Activated B cell treated with CpG ODN at 0.5 μM for 24 hours (primary cell): ENCODE measurements around the gene COL2A1. TPM values are rescaled to one million over a fixed set of nuclear protein-coding genes. Genes with fewer than 3 reads are reported as not detected.

ENCODE experiments used
- ATAC-seq: fragments of 200-7000 bp; cut with Tn5 transposase; one replicate; pipeline ENCODE4 v1.10.0; 2021; ENCODE audit warnings: low read depth, mild to moderate bottlenecking, moderate library complexity
- CTCF ChIA-PET: fragments of 350-600 bp; sonication (Branson Sonifier 250); formaldehyde crosslinking; loops from one replicate; lab custom pipeline; 2021; ENCODE audit warnings: antibody characterized with exemption; lab: Charles Lee
- POLR2A ChIA-PET: fragments of 350-600 bp; sonication (Branson Sonifier 250); formaldehyde crosslinking; loops from one replicate; lab custom pipeline; 2021; ENCODE audit warnings: antibody characterized with exemption; lab: Charles Lee
- DNase-seq: peaks from one replicate; pipeline ENCODE4 v3.0.0; 2022
- H3K27ac Mint-ChIP-seq: one replicate; pipeline ENCODE4 v1.8.0; 2020; ENCODE audit warnings: mixed read lengths
- H3K27me3 Mint-ChIP-seq: one replicate; pipeline ENCODE4 v1.8.0; 2021; ENCODE audit warnings: mixed read lengths
- H3K36me3 Mint-ChIP-seq: one replicate; pipeline ENCODE4 v1.8.0; 2021; ENCODE audit warnings: low read depth, mixed read lengths
- H3K4me1 Mint-ChIP-seq: one replicate; pipeline ENCODE4 v1.8.0; 2021; ENCODE audit warnings: mixed read lengths
- H3K4me3 Mint-ChIP-seq: one replicate; pipeline ENCODE4 v1.8.0; 2020; ENCODE audit warnings: mild to moderate bottlenecking, mixed read lengths
- H3K9me3 Mint-ChIP-seq: one replicate; pipeline ENCODE4 v1.8.0; 2020; ENCODE audit warnings: mixed read lengths
- intact Hi-C: fragments of 100-400 bp; cut with micrococcal nuclease; formaldehyde crosslinking; loops from one replicate; pipeline ENCODE4 v1.15.1; 2024
- total RNA-seq: library from RNA; stranded (reverse); gene quantifications from 2 replicates; pipeline ENCODE4 v1.2.3, GENCODE V29; 2022
- TF ChIP-seq, protein P1 (sequence below): fragments of 200-600 bp; IDR thresholded peaks from one replicate; pipeline ENCODE4 v1.8.0; 2022; ENCODE audit warnings: antibody characterized with exemption, mild to moderate bottlenecking

COL2A1 gene
- total RNA-seq, 1 donor from 2014 or later = not detected

DNA sequence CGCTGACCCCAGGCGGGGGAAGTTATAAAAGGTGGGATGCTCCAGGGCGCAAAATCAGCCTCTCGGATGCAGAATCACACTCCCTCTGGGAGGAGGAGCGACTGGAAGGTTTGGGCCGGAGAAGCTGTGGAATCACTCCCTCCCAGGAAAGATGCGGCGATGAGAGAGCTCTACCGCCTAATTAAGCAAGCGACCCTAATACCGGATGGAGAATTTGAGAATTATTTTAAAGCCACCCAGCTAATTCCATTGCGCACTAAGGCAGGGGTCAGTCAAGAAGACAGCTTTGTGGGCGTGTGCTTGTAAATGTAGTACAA is 1.9 kb downstream of the COL2A1 start:
- DNase-seq = no peak
- ChIA-PET POLR2A (interaction anchor here (0.8 to 0.9 kb wide), 2 partner anchors 12 to 39 kb away, joined by 3 to 4 read pairs; partner anchors contain the start of gene TMEM106C), CTCF (no interaction called here)
- intact Hi-C loops = loop anchor here (5.0 kb wide), 1 partner anchor 40 kb away; the partner anchor contains the start of gene TMEM106C
- peak overlapping the region; percentile 71 for H3K4me3 Mint-ChIP-seq
- ATAC-seq = no peak
- no peaks in the 10 kb centered on the region for H3K36me3 Mint-ChIP-seq
- peaks cover 81% of the 10 kb centered on the region for H3K27me3 Mint-ChIP-seq
- H3K9me3 Mint-ChIP-seq = no peaks in the 10 kb centered on the region
- peaks cover 36% of the 10 kb centered on the region for H3K4me1 Mint-ChIP-seq
- TF ChIP-seq, protein P1, sequence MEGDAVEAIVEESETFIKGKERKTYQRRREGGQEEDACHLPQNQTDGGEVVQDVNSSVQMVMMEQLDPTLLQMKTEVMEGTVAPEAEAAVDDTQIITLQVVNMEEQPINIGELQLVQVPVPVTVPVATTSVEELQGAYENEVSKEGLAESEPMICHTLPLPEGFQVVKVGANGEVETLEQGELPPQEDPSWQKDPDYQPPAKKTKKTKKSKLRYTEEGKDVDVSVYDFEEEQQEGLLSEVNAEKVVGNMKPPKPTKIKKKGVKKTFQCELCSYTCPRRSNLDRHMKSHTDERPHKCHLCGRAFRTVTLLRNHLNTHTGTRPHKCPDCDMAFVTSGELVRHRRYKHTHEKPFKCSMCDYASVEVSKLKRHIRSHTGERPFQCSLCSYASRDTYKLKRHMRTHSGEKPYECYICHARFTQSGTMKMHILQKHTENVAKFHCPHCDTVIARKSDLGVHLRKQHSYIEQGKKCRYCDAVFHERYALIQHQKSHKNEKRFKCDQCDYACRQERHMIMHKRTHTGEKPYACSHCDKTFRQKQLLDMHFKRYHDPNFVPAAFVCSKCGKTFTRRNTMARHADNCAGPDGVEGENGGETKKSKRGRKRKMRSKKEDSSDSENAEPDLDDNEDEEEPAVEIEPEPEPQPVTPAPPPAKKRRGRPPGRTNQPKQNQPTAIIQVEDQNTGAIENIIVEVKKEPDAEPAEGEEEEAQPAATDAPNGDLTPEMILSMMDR = no peak
- no peak overlapping the region for H3K27ac Mint-ChIP-seq

DNA sequence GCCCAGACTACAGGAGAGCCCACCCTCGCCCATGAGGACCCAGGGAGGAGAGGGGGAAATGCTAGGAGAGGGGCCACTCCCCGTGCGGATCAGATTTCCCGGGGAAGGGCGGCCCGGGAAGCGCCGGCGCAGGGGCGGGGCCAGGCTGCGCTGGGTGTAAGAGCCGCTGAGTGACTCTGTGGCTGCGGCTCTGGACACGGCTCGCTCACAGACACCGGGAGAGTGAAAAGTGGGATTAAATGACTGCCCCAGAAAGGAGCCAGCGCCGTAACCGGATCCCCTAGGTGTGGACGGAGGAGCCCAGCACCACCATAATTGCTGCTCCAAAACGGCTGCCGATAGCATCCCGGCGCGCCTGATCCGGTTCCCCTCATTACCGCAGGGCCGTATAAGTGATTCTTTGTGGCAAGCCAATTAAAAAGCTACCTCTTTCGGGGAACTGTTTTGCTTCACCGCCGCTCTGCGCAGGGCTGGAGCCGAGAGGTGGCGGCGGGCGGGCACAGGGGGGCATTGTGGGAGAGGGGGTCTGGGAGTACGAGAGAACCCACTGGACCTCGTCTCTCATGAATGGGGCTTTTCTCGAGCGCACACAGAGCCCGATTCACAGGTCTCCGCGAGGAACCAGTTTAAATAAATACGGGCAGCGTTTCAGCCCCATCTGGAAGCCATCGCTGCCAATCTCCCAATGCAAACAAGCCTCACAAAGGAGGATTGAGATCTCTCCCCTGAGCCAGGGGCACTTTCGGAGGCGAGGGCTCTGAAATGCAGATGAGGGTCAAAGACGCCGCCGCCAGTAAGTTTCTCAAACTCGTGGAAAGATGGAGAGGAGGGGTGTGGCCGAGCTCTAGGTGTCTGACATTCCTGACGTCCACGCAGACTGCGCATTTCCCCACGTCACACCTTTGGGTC is 2.5 kb downstream of the COL2A1 start:
- ChIA-PET CTCF (no interaction called here), POLR2A (interaction anchor here (0.9 kb wide), 1 partner anchor 12 kb away, joined by 4 read pairs; no protein-coding TSS in a partner anchor)
- Mint-ChIP-seq H3K36me3 (no peaks in the 10 kb centered on the region), H3K9me3 (no peaks in the 10 kb centered on the region), H3K4me1 (peaks cover 36% of the 10 kb centered on the region), H3K27ac (no peak overlapping the region), H3K27me3 (peaks cover 80% of the 10 kb centered on the region), H3K4me3 (peak overlapping the region; percentile 71)
- TF ChIP-seq, protein P1 = no peak
- peak; percentile 21 for ATAC-seq
- intact Hi-C loops = loop anchor here (1.0 to 5.0 kb wide), 2 partner anchors 11 to 39 kb away; partner anchors contain the start of gene TMEM106C
- no peak for DNase-seq

DNA sequence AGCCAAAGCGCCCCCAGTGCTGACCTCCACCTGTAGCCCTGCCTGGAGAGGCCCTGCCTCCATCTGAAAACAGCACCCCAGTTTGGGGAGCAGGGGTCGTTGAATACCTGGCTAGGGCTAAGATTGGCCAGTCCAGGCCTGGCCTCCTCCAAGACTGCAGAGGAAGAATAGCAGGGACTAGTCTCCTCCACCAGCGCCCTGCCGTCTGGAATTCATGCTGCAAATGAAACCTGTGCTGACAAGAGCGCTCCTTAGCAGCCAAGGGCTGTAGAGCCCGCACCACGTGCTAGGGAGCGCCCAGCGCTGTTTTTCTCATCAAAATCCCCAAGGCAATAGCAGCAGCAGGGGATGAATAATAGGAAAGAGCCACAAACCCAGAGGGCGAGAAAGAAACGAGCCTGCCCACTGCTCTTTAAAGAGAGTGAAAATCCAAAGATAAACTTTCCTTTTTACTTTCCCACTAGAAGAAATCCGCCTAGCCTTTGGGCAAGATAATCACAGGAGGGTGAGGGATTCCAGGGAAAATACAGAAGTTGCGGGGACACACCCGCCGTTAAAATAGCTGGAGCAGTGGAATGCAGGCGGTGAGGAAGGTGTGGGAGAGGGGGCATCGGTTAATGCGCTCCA is 3.3 kb downstream of the COL2A1 start:
- Mint-ChIP-seq H3K36me3 (no peaks in the 10 kb centered on the region), H3K27me3 (peaks cover 75% of the 10 kb centered on the region), H3K4me1 (peaks cover 36% of the 10 kb centered on the region), H3K9me3 (no peaks in the 10 kb centered on the region), H3K4me3 (peak overlapping the region; percentile 71), H3K27ac (no peak overlapping the region)
- DNase-seq (peak; percentile 10), ATAC-seq (no peak)
- intact Hi-C loops = loop anchor here (1.0 to 5.0 kb wide), 2 partner anchors 11 to 39 kb away; partner anchors contain the start of gene TMEM106C
- ChIA-PET POLR2A (no interaction called here), CTCF (no interaction called here)
- TF ChIP-seq, protein P1 = no peak

DNA sequence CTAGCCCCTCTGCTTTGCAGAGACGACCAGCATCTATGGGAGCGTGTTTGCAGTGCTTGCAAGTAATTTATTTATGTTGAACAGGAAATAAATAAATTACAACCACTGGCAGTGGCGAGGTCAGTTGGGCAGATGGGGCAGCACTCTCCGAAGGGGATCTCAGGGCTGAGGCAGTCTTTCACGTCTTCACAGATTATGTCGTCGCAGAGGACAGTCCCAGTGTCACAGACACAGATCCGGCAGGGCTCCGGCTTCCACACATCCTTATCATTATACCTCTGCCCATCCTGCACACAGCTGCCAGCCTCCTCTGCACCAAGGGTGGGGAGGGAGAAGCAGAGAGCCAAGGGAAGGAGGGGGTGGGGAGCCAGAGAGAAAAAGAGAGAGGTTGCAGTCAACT is 4.5 kb downstream of the COL2A1 start:
- H3K27me3 Mint-ChIP-seq = peaks cover 72% of the 10 kb centered on the region
- intact Hi-C loops = loop anchor here (5.0 kb wide), 1 partner anchor 38 kb away; the partner anchor contains the start of gene TMEM106C
- H3K36me3 Mint-ChIP-seq = no peaks in the 10 kb centered on the region
- TF ChIP-seq, protein P1 = no peak
- no peak overlapping the region for H3K27ac Mint-ChIP-seq
- no peak overlapping the region for H3K4me3 Mint-ChIP-seq
- no peak for ATAC-seq
- POLR2A ChIA-PET = no interaction called here
- DNase-seq = no peak
- peaks cover 34% of the 10 kb centered on the region for H3K4me1 Mint-ChIP-seq
- CTCF ChIA-PET = no interaction called here
- no peaks in the 10 kb centered on the region for H3K9me3 Mint-ChIP-seq

DNA sequence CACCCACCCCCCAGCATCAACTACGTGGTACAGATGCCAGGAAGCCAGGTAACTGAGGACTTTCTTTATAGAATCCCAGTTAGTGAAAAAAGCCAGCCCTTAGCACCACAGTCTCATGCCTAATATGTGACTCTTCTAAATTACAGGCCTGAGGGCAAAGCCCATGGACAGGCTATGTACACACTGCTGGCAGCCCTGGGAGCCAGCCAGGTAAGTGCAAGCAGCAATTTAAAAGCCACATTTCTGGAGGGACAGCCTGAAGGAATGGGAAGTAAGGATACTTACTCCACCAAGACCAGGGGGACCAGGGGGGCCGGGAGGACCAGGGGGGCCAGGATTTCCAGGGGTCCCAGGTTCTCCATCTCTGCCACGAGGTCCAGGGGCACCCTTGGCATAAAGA is 7.0 kb downstream of the COL2A1 start:
- no peak overlapping the region for H3K4me3 Mint-ChIP-seq
- peaks cover 68% of the 10 kb centered on the region for H3K27me3 Mint-ChIP-seq
- no peak for ATAC-seq
- no peaks in the 10 kb centered on the region for H3K9me3 Mint-ChIP-seq
- H3K27ac Mint-ChIP-seq = no peak overlapping the region
- POLR2A ChIA-PET = no interaction called here
- intact Hi-C loops = no loop called here
- TF ChIP-seq, protein P1 = no peak
- no peaks in the 10 kb centered on the region for H3K36me3 Mint-ChIP-seq
- DNase-seq = no peak
- CTCF ChIA-PET = no interaction called here
- H3K4me1 Mint-ChIP-seq = peaks cover 16% of the 10 kb centered on the region
